SU-DHL-6 (cell line): Measurements from ENCODE around the gene ACSS1.

ENCODE experiments used
- H2AFZ ChIP-seq: fragments of 200-600 bp; sonication (generic); 2 replicates; pipeline ENCODE4 v1.6.1; 2014; ENCODE audit warnings: low read depth, mild to moderate bottlenecking, moderate library complexity, mixed read lengths, antibody characterized with exemption, low read length; ENCODE audit not compliant: severe bottlenecking
- H3F3A ChIP-seq: fragments of 200-600 bp; shearing (Covaris generic); 2 replicates; pipeline ENCODE4 v1.6.0; 2016; ENCODE audit warnings: antibody characterized with exemption, mild to moderate bottlenecking; ENCODE audit not compliant: insufficient read depth
- H3K27ac ChIP-seq: fragments of 200-600 bp; sonication (generic); 2 replicates; pipeline ENCODE4 v1.5.1; 2016; ENCODE audit warnings: low read depth, mild to moderate bottlenecking, low read length, moderate library complexity, mixed read lengths
- H3K27me3 ChIP-seq: fragments of 200-600 bp; sonication (generic), shearing (Covaris generic); 2 replicates; pipeline ENCODE4 v1.6.0; 2014; ENCODE audit warnings: mild to moderate bottlenecking, low read length
- H3K36me3 ChIP-seq: fragments of 200-600 bp; sonication (generic); 2 replicates; pipeline ENCODE4 v1.6.1; 2014; ENCODE audit warnings: mild to moderate bottlenecking, low read length, mixed read lengths
- H3K4me2 ChIP-seq: fragments of 300-600, 200-600 bp; shearing (Covaris generic), sonication (generic); 2 replicates; pipeline ENCODE4 v1.6.0; 2014; ENCODE audit warnings: low read length, low read depth, mild to moderate bottlenecking; ENCODE audit not compliant: poor library complexity, severe bottlenecking
- H3K4me3 ChIP-seq: fragments of 200-600 bp; sonication (generic); 2 replicates; pipeline ENCODE4 v1.5.1; 2014; ENCODE audit warnings: antibody characterized with exemption, low read length, mild to moderate bottlenecking, mixed read lengths; ENCODE audit not compliant: insufficient read depth, poor library complexity, severe bottlenecking
- H3K79me2 ChIP-seq: fragments of 200-600 bp; sonication (generic); 2 replicates; pipeline ENCODE4 v1.6.1; 2014; ENCODE audit warnings: mild to moderate bottlenecking, low read length, moderate library complexity; ENCODE audit not compliant: insufficient read depth
- H3K9ac ChIP-seq: fragments of 200-600 bp; sonication (generic); 2 replicates; pipeline ENCODE4 v1.7.0; 2014; ENCODE audit warnings: mild to moderate bottlenecking, low read length
- H3K9me2 ChIP-seq: fragments of 200-600 bp; sonication (generic); replicated peaks from 2 replicates; pipeline ENCODE4 v1.6.1; 2014; ENCODE audit warnings: low read length; ENCODE audit not compliant: insufficient read depth
- H3K9me3 ChIP-seq: fragments of 200-600 bp; sonication (generic); 2 replicates; pipeline ENCODE4 v1.6.1; 2014; ENCODE audit warnings: low read length, mixed read lengths; ENCODE audit not compliant: insufficient read depth
- H4K20me1 ChIP-seq: fragments of 200-600 bp; sonication (generic); 2 replicates; pipeline ENCODE4 v1.6.1; 2014; ENCODE audit warnings: low read depth, mild to moderate bottlenecking, antibody characterized with exemption, low read length, moderate library complexity, mixed read lengths
- CTCF ChIP-seq: fragments of 200-600 bp; sonication (generic); IDR thresholded peaks from one replicate; pipeline ENCODE4 v1.5.1; 2017; ENCODE audit warnings: antibody characterized with exemption, mild to moderate bottlenecking, low read length, moderate library complexity; ENCODE audit not compliant: insufficient read depth, poor library complexity, severe bottlenecking
- EZH2phosphoT487 ChIP-seq: fragments of 200-600 bp; sonication (generic), shearing (Covaris generic); conservative IDR thresholded peaks from 2 replicates; pipeline ENCODE4 v1.6.1; 2018; ENCODE audit warnings: mild to moderate bottlenecking, antibody characterized with exemption, low read length, moderate library complexity, mixed read lengths

The ACSS1 gene

GRCh38 chr20:24986436-24987015 lies 71.4 kb downstream of the ACSS1 start:
- Histone ChIP-seq H3K27me3 (no peaks in the 10 kb centered on the region), H3K36me3 (no peaks in the 10 kb centered on the region), H3K4me2 (no peak overlapping the region), H2AFZ (no peak overlapping the region), H3K79me2 (peaks cover 5% of the 10 kb centered on the region; the same call in 1 of the 2 replicates), H3F3A (no peaks in the 10 kb centered on the region), H3K4me3 (no peak overlapping the region), H4K20me1 (no peaks in the 10 kb centered on the region), H3K9me2 (no peaks in the 10 kb centered on the region), H3K27ac (no peak overlapping the region), H3K9ac (no peak overlapping the region), H3K9me3 (no peaks in the 10 kb centered on the region)
- TF ChIP-seq CTCF (no peak), EZH2phosphoT487 (no peak)

GRCh38 chr20:24985802-24986201 lies 72.1 kb downstream of the ACSS1 start:
- Histone ChIP-seq H3K79me2 (peaks cover 5% of the 10 kb centered on the region; the same call in 1 of the 2 replicates), H3K9me2 (no peaks in the 10 kb centered on the region), H3K4me3 (no peak overlapping the region), H3K36me3 (no peaks in the 10 kb centered on the region), H3K27ac (no peak overlapping the region), H3K4me2 (no peak overlapping the region), H3K9me3 (no peaks in the 10 kb centered on the region), H3K27me3 (no peaks in the 10 kb centered on the region), H3K9ac (no peak overlapping the region), H2AFZ (no peak overlapping the region), H4K20me1 (no peaks in the 10 kb centered on the region), H3F3A (no peaks in the 10 kb centered on the region)
- TF ChIP-seq CTCF, result no peak

- Histone ChIP-seq H3F3A (no peaks in the 10 kb centered on the region), H3K9me2 (no peaks in the 10 kb centered on the region), H3K27me3 (no peaks in the 10 kb centered on the region), H3K9ac (no peak overlapping the region), H3K4me2 (no peak overlapping the region), H4K20me1 (no peaks in the 10 kb centered on the region), H3K27ac (no peak overlapping the region), H3K36me3 (no peaks in the 10 kb centered on the region), H2AFZ (no peak overlapping the region), H3K9me3 (no peaks in the 10 kb centered on the region), H3K4me3 (no peak overlapping the region), H3K79me2 (peaks cover 5% of the 10 kb centered on the region; the same call in 1 of the 2 replicates)
- no peak for TF ChIP-seq CTCF
- TF ChIP-seq EZH2phosphoT487, result no peak
Observed at GRCh38 chr20:24984961-24985640, 72.8 kb downstream of the ACSS1 start.
